GM12875 (cell line): Measurements from ENCODE around the gene RAP1A.

Source experiments
- H3K4me3 ChIP-seq: one replicate; pipeline ENCODE4 v1.5.1; 2011; ENCODE audit warnings: low read depth, low read length, control low read depth
- CTCF ChIP-seq: IDR thresholded peaks from 2 replicates; pipeline ENCODE4 v1.5.1; 2011; ENCODE audit warnings: low read depth, mild to moderate bottlenecking, control low read depth, inconsistent platforms, low read length, moderate library complexity, borderline replicate concordance; ENCODE audit not compliant: insufficient read depth

The RAP1A gene

DNA sequence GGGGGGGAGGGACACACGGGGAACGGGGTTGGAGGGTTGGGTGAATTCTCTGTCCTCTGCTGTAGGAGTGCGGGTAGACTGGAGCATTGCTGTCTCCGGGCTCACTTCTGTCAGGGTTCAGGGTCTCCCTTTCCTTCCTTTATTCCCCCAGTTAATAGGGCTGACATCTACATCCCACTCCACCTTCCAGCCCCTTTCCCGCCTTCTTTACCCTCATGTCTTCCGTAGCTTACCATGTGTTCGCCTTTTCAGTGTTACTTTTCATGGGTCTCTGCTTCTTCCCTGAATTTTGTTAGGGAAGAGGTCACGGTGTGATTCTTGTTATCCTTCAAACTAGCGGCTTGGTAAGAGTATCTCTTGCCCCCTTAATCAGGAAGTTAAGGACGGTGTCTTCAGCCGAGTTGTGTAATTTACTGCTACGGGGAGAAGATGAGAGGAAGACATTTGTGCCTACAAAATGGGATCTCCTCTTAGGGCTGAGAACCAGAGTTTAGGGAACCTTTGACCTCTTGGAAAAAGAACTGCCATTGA, 917 bp downstream of the RAP1A start:
- peak overlapping the region; percentile 72 for H3K4me3 ChIP-seq

GRCh38 chr1:111621050-111621449, 1.5 kb downstream of the RAP1A start:
- no peak for TF ChIP-seq CTCF
- peak overlapping the region; percentile 72 for H3K4me3 ChIP-seq

More for the DNA sequence above, 917 bp downstream of the RAP1A start:
- no peak for TF ChIP-seq CTCF

GRCh38 chr1:111622166-111622565, 2.6 kb downstream of the RAP1A start:
- peak overlapping the region; percentile 24 for H3K4me3 ChIP-seq
- TF ChIP-seq CTCF = no peak

DNA sequence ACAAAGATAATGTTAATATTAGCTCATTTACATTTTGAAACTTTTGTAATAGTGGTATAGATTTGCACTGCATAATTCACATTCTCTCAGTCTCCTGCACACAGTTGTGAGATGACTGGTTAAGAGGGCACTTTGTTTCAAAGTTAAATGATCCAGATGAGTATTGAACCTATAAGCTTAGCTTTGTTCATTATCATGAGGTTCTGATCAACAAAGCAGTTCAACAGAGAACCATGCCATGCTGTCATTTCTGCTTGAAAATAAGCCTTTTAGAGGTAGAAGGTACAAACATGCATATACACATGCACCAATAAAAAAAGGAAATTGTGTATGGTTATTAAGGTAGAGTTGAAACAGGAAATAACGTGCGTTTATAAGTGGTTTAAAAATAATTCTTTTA, 4.8 kb downstream of the RAP1A start:
- no peak overlapping the region for H3K4me3 ChIP-seq
- no peak for TF ChIP-seq CTCF

GRCh38 chr1:111625276-111625675, 5.7 kb downstream of the RAP1A start:
- no peak overlapping the region for H3K4me3 ChIP-seq
- no peak for TF ChIP-seq CTCF

DNA sequence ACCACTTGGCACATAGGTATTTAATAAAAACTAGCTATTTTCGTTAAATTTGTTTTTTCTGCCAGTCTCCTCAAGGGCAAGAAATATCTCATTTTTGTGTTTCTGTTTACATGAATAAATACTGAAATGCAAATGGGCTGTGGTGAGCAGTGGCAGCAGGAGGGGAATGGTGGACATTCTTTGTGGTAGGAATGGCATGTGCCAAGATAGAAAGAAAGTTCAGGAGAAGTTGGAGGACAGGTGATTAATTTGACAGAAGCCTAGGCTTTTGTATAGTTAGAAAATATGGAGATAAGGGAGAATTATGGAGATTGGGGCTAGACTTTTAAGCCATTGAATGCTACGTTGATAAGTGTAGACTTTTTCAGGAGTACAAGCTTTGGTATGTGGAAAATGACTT, 8.6 kb downstream of the RAP1A start:
- TF ChIP-seq CTCF = no peak
- no peak overlapping the region for H3K4me3 ChIP-seq

DNA sequence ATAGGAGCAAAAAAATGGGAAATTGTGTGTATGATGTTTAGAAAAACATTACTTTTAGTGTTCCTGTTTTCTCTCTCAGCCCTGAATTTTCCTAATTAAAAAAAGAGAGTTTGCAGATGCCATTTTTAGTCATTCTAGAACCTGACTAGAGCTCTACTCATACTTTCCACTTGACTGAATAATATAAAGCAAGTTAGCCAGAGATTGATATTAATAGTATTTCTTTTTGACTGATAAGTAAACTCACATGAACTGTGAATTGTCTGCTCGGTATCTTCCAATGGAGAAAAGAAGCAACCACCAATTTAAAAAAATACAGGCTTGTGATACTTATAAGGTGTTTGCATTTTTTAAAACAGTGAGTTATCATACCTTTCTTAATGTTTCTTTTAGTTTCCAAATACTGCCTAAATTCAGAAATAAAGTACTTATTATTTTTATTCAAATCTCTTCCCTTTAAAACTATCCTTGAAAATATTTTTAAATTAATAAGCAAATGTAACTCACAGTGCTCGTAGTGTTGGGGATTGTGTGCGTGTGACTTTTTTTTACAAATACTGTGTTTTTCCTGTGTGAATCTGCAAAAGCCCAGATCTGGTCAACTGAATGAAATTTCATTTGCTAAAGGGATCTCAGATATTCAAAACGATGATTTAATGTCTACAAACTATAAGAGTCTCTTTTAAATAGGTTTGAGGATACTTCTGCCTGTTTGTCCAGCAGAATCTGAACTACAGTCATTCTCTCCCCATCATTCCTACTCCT, 9.8 kb downstream of the RAP1A start:
- TF ChIP-seq CTCF = no peak
- H3K4me3 ChIP-seq = no peak overlapping the region
